B cell (primary cell): Measurements from ENCODE around the gene POLR2C. TPM values are rescaled to one million over a fixed set of nuclear protein-coding genes. Genes with fewer than 3 reads are reported as not detected.

Experiments
- ATAC-seq: fragments of 200-7000 bp; cut with Tn5 transposase; one replicate; pipeline ENCODE4 v1.10.0; 2021; ENCODE audit warnings: low read depth, mild to moderate bottlenecking, moderate number of reproducible peaks, moderate library complexity
- CTCF ChIA-PET: fragments of 350-600 bp; sonication (Branson Sonifier 250); formaldehyde crosslinking; loops from one replicate; lab custom pipeline; 2021; ENCODE audit warnings: antibody characterized with exemption, inconsistent platforms; lab: Charles Lee
- POLR2A ChIA-PET: fragments of 350-600 bp; sonication (Branson Sonifier 250); formaldehyde crosslinking; loops from one replicate; lab custom pipeline; 2021; ENCODE audit warnings: antibody characterized with exemption; lab: Charles Lee
- DNase-seq: peaks from one replicate; pipeline ENCODE4 v3.0.0; 2013
- H2AFZ ChIP-seq: 2 replicates; pipeline ENCODE4 v1.6.1; 2012; ENCODE audit warnings: mild to moderate bottlenecking, low read depth, low read length; ENCODE audit not compliant: insufficient read depth, poor library complexity, severe bottlenecking
- H3K27ac ChIP-seq, 2 donors: 1 replicate in 1 of 2; 2 replicates in 1 of 2; pipeline ENCODE4 v1.5.1; 2012 to 2013; ENCODE audit warnings: low read length in 2 of 2, mild to moderate bottlenecking in 2 of 2, moderate library complexity in 1 of 2
- H3K27me3 ChIP-seq, 4 experiments: fragments of 200-600 bp in 1 of 4; sonication (generic) in 1 of 4; replicated peaks in 1 of 4; 1 replicate in 2 of 4; 2 replicates in 2 of 4; pipeline versions ENCODE4 v1.6.1 to v1.7.0; 2013 to 2016; ENCODE audit warnings: low read length in 3 of 4, mild to moderate bottlenecking in 2 of 4, mixed read lengths in 1 of 4, moderate library complexity in 1 of 4; ENCODE audit not compliant: insufficient read depth in 4 of 4, control insufficient read depth in 3 of 4; ENCODE audit errors: control extremely low read depth in 1 of 4
- H3K36me3 ChIP-seq, 2 experiments: replicated peaks in 1 of 2; 1 replicate in 1 of 2; 2 replicates in 1 of 2; pipeline versions ENCODE4 v1.6.1 to v1.7.1; 2013; ENCODE audit warnings: low read length in 1 of 2; ENCODE audit not compliant: insufficient read depth in 2 of 2, control insufficient read depth in 1 of 2; ENCODE audit errors: control extremely low read depth in 1 of 2, extremely low read depth in 1 of 2
- H3K4me1 ChIP-seq, 2 donors: fragments of 200-600 bp in 1 of 2; sonication (generic) in 1 of 2; 1 replicate in 1 of 2; 2 replicates in 1 of 2; pipeline versions ENCODE4 v1.5.1 to v1.6.1; 2013 to 2017; ENCODE audit warnings: low read length in 2 of 2; ENCODE audit not compliant: control insufficient read depth in 2 of 2, insufficient read depth in 2 of 2
- H3K4me2 ChIP-seq: replicated peaks from 2 replicates; pipeline ENCODE3; 2012; ENCODE audit warnings: mild to moderate bottlenecking, low read depth, low read length; ENCODE audit not compliant: poor library complexity, severe bottlenecking
- H3K4me3 ChIP-seq, 5 experiments: fragments of 200-600 bp in 1 of 5; sonication (generic) in 1 of 5; 1 replicate in 3 of 5; 2 replicates in 2 of 5; pipeline versions ENCODE4 v1.5.1 to v1.7.0; 2011 to 2016; ENCODE audit warnings: low read length in 4 of 5, mild to moderate bottlenecking in 4 of 5, low read depth in 2 of 5, control low read depth in 1 of 5, moderate library complexity in 1 of 5; ENCODE audit not compliant: insufficient read depth in 1 of 5; ENCODE audit errors: control extremely low read depth in 1 of 5, extremely low read depth in 1 of 5
- H3K79me2 ChIP-seq: fragments of 200-600 bp; sonication (generic); one replicate; pipeline ENCODE4 v1.6.0; 2016; ENCODE audit warnings: low read length; ENCODE audit not compliant: control insufficient read depth, insufficient read depth
- H3K9ac ChIP-seq: fragments of 200-600 bp; sonication (generic); 2 replicates; pipeline ENCODE4 v1.6.1; 2017; ENCODE audit warnings: mild to moderate bottlenecking, low read length, moderate library complexity
- H3K9me3 ChIP-seq, 3 donors: one replicate each; pipeline versions ENCODE4 v1.6.1 to v1.7.1; 2013; ENCODE audit warnings: low read length in 2 of 3; ENCODE audit not compliant: control insufficient read depth in 2 of 3, insufficient read depth in 1 of 3; ENCODE audit errors: control extremely low read depth in 1 of 3
- H4K20me1 ChIP-seq: 2 replicates; pipeline ENCODE4 v1.6.0; 2012; ENCODE audit warnings: mild to moderate bottlenecking, low read length; ENCODE audit not compliant: insufficient read depth, control insufficient read depth, poor library complexity, severe bottlenecking
- H3K27ac Mint-ChIP-seq: one replicate; pipeline ENCODE4 v1.8.0; 2021; ENCODE audit warnings: mixed read lengths
- H3K27me3 Mint-ChIP-seq: one replicate; pipeline ENCODE4 v1.8.0; 2021; ENCODE audit warnings: mixed read lengths
- H3K4me1 Mint-ChIP-seq: one replicate; pipeline ENCODE4 v1.8.0; 2021; ENCODE audit warnings: mixed read lengths
- H3K4me3 Mint-ChIP-seq: one replicate; pipeline ENCODE4 v1.8.0; 2021; ENCODE audit warnings: mixed read lengths
- H3K9me3 Mint-ChIP-seq: one replicate; pipeline ENCODE4 v1.8.0; 2022; ENCODE audit warnings: mixed read lengths; ENCODE audit not compliant: insufficient read depth
- EZH2 ChIP-seq: IDR thresholded peaks from 2 replicates; pipeline ENCODE4 v1.6.1; 2012; ENCODE audit warnings: borderline replicate concordance, low read depth, mild to moderate bottlenecking, moderate library complexity, low read length; ENCODE audit not compliant: insufficient read depth, poor library complexity, severe bottlenecking
- WGBS: methylation state at CpG from one replicate; pipeline ENCODE4 v1.1.5; 2013; ENCODE audit warnings: missing lambda C conversion rate; ENCODE audit not compliant: insufficient coverage; 5-methylcytosine and 5-hydroxymethylcytosine counted together
- intact Hi-C: fragments of 100-400 bp; cut with micrococcal nuclease; formaldehyde crosslinking; loops from one replicate; pipeline ENCODE4 v1.10.0; 2022
- polyA plus RNA-seq: library from polyadenylated mRNA; depleted of rRNA; stranded (reverse); fragments of >200 nt; gene quantifications from 2 replicates; pipeline ENCODE4 v1.2.3, GENCODE V29; 2012
- total RNA-seq, 2 donors: library from RNA; stranded (reverse); fragments of 120-200 nt in 1 of 2; gene quantifications; 1 replicate in 1 of 2; 2 replicates in 1 of 2; pipeline versions ENCODE4 v1.2.3 to v1.2.4, GENCODE V29; 2013 to 2022
- TF ChIP-seq, protein P1 (sequence below): fragments of 200-600 bp; IDR thresholded peaks from one replicate; pipeline ENCODE4 v1.8.0; 2022; ENCODE audit warnings: antibody characterized with exemption, mild to moderate bottlenecking

Gene POLR2C
- total and polyA plus RNA-seq, 2 donors (not counting 1 experiment from before 2014, with no cell fraction given) = 57.8 to 70.1 TPM

DNA sequence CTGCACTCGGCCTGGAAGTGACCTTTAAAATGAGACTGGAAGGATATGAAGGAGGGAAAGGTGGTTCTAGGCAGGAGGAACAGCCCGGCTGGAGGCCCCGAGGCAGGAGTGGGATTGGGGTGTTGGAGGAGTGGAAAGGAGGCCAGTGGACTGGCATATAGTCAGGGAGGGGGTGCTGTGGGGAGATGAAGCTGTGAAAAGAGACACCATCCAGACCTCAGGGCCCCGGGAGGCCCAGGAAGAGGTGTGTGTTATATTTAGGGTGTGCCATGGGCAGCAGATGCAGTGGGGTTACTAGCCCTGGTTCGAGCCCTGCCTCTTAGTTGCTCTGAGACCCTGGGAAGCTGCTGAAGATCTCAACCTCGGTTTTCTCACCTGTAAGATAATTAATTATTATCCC, 42.7 kb downstream of the POLR2C start:
- DNase-seq = no peak
- WGBS = 89% methylated on average over 3 of the region's 6 CpGs
- no peak overlapping the region for H3K27ac Mint-ChIP-seq

More for the DNA sequence above, 42.7 kb downstream of the POLR2C start:
- intact Hi-C loops = no loop called here
- H3K9ac ChIP-seq = no peak overlapping the region
- Mint-ChIP-seq H3K9me3 (no peaks in the 10 kb centered on the region), H3K4me1 (no peaks in the 10 kb centered on the region), H3K4me3 (no peak overlapping the region), H3K27me3 (peaks cover 23% of the 10 kb centered on the region)
- no peak overlapping the region for H3K27ac ChIP-seq
- no peaks in the 10 kb centered on the region for H4K20me1 ChIP-seq
- H3K4me2 ChIP-seq = no peak overlapping the region
- no peak for TF ChIP-seq EZH2
- TF ChIP-seq, protein P1, sequence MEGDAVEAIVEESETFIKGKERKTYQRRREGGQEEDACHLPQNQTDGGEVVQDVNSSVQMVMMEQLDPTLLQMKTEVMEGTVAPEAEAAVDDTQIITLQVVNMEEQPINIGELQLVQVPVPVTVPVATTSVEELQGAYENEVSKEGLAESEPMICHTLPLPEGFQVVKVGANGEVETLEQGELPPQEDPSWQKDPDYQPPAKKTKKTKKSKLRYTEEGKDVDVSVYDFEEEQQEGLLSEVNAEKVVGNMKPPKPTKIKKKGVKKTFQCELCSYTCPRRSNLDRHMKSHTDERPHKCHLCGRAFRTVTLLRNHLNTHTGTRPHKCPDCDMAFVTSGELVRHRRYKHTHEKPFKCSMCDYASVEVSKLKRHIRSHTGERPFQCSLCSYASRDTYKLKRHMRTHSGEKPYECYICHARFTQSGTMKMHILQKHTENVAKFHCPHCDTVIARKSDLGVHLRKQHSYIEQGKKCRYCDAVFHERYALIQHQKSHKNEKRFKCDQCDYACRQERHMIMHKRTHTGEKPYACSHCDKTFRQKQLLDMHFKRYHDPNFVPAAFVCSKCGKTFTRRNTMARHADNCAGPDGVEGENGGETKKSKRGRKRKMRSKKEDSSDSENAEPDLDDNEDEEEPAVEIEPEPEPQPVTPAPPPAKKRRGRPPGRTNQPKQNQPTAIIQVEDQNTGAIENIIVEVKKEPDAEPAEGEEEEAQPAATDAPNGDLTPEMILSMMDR = no peak
- no peak for ATAC-seq
- ChIA-PET POLR2A (no interaction called here), CTCF (interaction anchor here (0.7 to 1.2 kb wide), 3 partner anchors 15 to 88 kb away, joined by 3 to 5 read pairs (median 3); no protein-coding TSS in a partner anchor)
- no peak overlapping the region for H3K4me3 ChIP-seq
- H3K27me3 ChIP-seq = no peaks in the 10 kb centered on the region
- no peaks in the 10 kb centered on the region for H3K4me1 ChIP-seq
- H3K9me3 ChIP-seq = no peaks in the 10 kb centered on the region
- H3K36me3 ChIP-seq = no peaks in the 10 kb centered on the region
- no peak overlapping the region for H2AFZ ChIP-seq
- H3K79me2 ChIP-seq = no peaks in the 10 kb centered on the region
